ENCODE measurements around the gene FUT6.

GRCh38 chr19:5877427-5877826 is 37.9 kb upstream of the FUT6 start:
- no peak for TF ChIP-seq CTCF (IDR thresholded peaks at IDR 0.05)
- TF ChIP-seq EZH2 (IDR thresholded peaks at IDR 0.05), result no peak
